ENCODE results near the gene SNAPC2. TPM values are rescaled to one million over a fixed set of nuclear protein-coding genes. Genes with fewer than 3 reads are reported as not detected.

The SNAPC2 gene
- total and polyA plus RNA-seq, 7 donors, result 11.6 to 31.2 (median 20.3) TPM

DNA sequence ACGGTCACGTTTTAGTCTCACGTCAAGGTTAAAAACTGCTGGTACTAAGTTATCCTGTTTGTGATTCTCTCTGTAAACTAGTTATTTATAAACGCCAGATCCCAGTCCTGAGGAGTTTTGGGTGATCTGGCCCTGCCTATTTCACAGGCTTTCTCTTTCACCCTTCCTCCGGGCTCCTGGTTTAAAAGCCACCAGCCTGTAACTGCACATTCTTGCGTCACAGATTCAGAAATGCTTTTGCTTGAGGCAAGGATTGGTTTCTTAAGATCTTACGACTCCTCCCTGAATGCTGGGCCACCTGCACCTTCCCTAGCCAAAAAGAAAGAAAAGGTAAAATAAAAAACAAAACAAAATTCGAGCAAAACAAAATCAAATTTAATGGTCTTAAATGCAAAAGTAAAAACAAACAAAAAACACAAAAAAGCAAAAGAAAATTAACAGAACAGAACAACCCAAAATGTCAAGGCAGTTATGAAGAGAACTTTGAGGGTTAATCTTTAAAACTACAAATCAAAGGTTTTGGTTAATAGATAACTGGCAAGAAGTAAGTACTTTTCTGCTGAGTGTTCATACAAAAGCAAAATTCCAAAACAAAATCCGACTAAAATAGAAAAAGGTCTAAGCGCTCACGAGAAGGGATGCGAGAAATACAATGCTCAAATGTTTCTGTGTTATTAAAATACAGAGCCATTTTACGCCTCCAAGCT, 41.9 kb downstream of the SNAPC2 start:
- intact Hi-C loops (cut with DNase I), result no loop called here
- Histone ChIP-seq H3K27me3 (no peaks in the 10 kb centered on the region), H3K27ac (no peak overlapping the region), H3K36me3 (peaks cover 29 to 71% (median 43%) of the 10 kb centered on the region in 4 donors), H3K4me1 (no peaks in the 10 kb centered on the region), H3K9me3 (no peaks in the 10 kb centered on the region), H3K4me3 (no peak overlapping the region)
- 84 to 89% methylated on average over 13 of the region's 13 CpGs for WGBS, 2 donors
- no peak for DNase-seq
- TF ChIP-seq EP300 (IDR thresholded peaks at IDR 0.05) (no peak), POLR2AphosphoS5 (IDR thresholded peaks at IDR 0.05) (no peak), POLR2A (IDR thresholded peaks at IDR 0.05) (no peak)
- TF ChIP-seq, protein P1, sequence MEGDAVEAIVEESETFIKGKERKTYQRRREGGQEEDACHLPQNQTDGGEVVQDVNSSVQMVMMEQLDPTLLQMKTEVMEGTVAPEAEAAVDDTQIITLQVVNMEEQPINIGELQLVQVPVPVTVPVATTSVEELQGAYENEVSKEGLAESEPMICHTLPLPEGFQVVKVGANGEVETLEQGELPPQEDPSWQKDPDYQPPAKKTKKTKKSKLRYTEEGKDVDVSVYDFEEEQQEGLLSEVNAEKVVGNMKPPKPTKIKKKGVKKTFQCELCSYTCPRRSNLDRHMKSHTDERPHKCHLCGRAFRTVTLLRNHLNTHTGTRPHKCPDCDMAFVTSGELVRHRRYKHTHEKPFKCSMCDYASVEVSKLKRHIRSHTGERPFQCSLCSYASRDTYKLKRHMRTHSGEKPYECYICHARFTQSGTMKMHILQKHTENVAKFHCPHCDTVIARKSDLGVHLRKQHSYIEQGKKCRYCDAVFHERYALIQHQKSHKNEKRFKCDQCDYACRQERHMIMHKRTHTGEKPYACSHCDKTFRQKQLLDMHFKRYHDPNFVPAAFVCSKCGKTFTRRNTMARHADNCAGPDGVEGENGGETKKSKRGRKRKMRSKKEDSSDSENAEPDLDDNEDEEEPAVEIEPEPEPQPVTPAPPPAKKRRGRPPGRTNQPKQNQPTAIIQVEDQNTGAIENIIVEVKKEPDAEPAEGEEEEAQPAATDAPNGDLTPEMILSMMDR (IDR thresholded peaks at IDR 0.05), result no peak

GRCh38 chr19:7962644-7963268, 42.6 kb downstream of the SNAPC2 start:
- Histone ChIP-seq H3K27me3 (no peaks in the 10 kb centered on the region), H3K36me3 (peaks cover 36 to 78% (median 46%) of the 10 kb centered on the region in 4 donors), H3K4me1 (no peaks in the 10 kb centered on the region), H3K4me3 (no peak overlapping the region), H3K9me3 (no peaks in the 10 kb centered on the region), H3K27ac (no peak overlapping the region)
- intact Hi-C loops (cut with DNase I), result no loop called here
- WGBS, 2 donors, result 90 to 91% methylated on average over 22 of the region's 22 CpGs
- TF ChIP-seq, protein P1 (IDR thresholded peaks at IDR 0.05), result no peak
- no peak for DNase-seq

- Histone ChIP-seq H3K4me1 (no peaks in the 10 kb centered on the region), H3K36me3 (peaks cover 42 to 86% (median 50%) of the 10 kb centered on the region in 4 donors), H3K4me3 (no peak overlapping the region), H3K27me3 (no peaks in the 10 kb centered on the region), H3K9me3 (no peaks in the 10 kb centered on the region), H3K27ac (no peak overlapping the region)
- DNase-seq, result no peak
- WGBS, 2 donors, result 96% methylated on average over 25 of the region's 25 CpGs
- intact Hi-C loops (cut with DNase I), result no loop called here
- TF ChIP-seq EP300 (IDR thresholded peaks at IDR 0.05) (no peak), POLR2AphosphoS5 (IDR thresholded peaks at IDR 0.05) (no peak), POLR2A (IDR thresholded peaks at IDR 0.05) (no peak)
- TF ChIP-seq, protein P1 (IDR thresholded peaks at IDR 0.05), result no peak
These were observed 43.4 kb downstream of the SNAPC2 start for GRCh38 chr19:7963566-7963965.

DNA sequence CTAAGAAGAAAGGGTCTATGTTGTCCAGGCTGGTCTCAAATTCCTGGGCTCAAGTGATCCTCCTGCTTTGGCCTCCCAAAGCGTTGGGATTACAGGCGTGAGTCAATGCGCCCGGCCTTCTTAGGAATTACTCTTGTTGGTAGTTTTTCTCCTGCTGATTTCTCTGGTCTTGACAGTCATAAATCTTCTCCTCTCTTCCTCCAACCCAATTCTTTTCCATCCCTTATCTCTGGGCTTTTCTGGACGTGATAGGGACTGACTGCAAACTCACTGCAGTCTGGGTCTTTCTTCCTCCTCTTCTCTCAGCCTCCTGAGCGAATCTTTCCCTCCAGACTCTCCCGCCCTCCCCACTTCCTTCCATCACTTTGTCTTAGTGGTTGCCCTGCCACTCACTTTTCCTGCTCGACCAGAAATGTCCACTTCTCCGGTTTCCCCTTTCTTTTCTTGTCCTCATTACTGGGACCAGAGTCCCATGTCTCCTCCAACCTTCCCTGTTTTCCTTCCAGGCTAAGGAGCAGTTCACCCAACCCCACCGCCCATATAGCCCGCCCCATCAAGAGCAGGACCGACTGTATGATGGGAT, 45.2 kb downstream of the SNAPC2 start:
- DNase-seq, result no peak
- WGBS, 2 donors, result 90 to 92% methylated on average over 12 of the region's 12 CpGs
- intact Hi-C loops (cut with DNase I), result no loop called here
- TF ChIP-seq EP300 (IDR thresholded peaks at IDR 0.05), result no peak
- TF ChIP-seq, protein P1 (IDR thresholded peaks at IDR 0.05), result no peak
- Histone ChIP-seq H3K27ac (no peak overlapping the region), H3K27me3 (no peaks in the 10 kb centered on the region), H3K4me3 (no peak overlapping the region), H3K36me3 (peaks cover 42 to 100% (median 50%) of the 10 kb centered on the region in 4 donors), H3K9me3 (no peaks in the 10 kb centered on the region), H3K4me1 (no peaks in the 10 kb centered on the region)
